IPS DF 4.7 (cell line): ENCODE results near the gene ABHD5.

Experiments used
- DNase-seq: peaks from one replicate; pipeline ENCODE4 v3.0.0-alpha.2; 2013; ENCODE audit warnings: low spot score; ENCODE audit errors: extremely low read depth

The ABHD5 gene

DNA sequence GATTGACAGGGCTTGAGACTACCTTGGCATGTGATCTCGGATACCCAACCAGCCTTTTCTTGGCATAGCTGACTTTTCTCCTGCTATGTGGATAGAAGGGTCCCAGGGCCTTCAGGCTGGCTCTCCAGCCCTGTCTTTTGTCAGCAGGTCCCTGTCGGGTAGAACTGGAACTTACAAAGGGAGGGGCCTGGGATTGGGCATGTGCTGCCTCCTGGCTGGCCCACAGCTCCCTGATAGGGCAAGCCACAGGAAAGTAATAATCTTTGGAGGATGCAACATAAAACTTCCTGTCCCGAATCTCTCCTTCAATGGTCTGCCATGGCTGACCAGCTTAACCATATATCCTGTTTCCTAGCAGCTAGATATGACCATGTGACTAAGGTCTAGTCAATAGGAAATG lies 89.1 kb downstream of the ABHD5 start:
- DNase-seq = no peak

- DNase-seq = no peak
Measured at GRCh38 chr3:43782541-43782940, 91.8 kb downstream of the ABHD5 start.
